NCI-H1105 (cell line): ENCODE results near the gene NPIPA2.
"Not testable (repeated sequence)": the region's sequence is repeated elsewhere in the genome, so short reads cannot be mapped to it uniquely, and the experiment has no call there.

Source experiments
- DNase-seq: peaks from one replicate; lab custom pipeline; 2025; lab: John Stamatoyannopoulos, UW

NPIPA2 gene

DNA sequence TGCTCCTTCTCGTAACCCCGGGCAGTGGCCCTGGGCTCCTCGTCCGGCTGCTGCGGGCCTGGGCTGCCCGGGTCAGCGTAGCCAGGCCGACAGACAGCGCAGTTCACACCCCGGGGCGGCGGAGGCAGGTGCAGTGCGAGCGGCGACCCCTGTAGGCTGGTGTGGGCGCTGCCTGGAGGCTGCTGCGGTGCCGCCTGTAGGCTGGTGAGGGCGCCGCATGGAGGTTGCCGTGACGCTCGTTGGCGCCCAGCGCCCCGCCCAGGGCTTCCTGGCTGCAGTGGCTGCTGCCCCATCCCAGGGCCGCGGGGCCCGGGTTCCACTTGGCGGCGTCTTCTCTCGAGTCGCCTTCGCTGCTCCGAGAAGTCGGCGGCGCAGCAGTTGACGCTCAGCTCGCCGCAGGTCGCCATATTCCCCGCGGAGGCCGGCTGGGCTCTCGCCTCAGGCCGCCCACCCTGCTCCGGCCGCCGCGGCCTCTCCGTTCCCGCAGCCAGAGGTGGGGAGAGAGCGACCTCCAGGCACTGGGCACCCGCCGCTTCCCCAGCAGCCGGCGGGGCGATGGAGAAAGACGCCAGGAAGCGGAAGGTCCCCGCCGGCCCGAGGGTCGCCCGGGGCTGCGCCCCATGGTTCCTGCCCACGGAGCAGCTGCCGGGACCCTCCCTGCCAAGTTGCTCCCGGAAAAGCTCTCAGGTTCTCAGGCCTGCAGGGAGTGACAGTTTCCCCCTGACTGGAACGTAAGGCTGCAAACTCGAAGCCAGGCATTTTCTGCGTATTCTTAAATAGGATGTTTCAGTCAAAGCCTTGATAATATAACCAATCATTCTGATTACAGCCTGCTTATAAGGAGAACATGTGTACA, at the start of gene NPIPA2:
NPIPA2 (plus strand) TSS at position 261 of the 856 bp plus-strand sequence. CDS start 5,533 bp downstream, outside the sequence.
- DNase-seq = not testable (repeated sequence)

- DNase-seq = not testable (repeated sequence)
Measured at GRCh38 chr16:14694129-14694528, 48.2 kb upstream of the NPIPA2 start, which contains the start of gene PLA2G10. PLA2G10 (minus strand) TSS chr16:14694308; CDS start chr16:14694229, 79 bp downstream.

GRCh38 chr16:14701859-14702258, 40.5 kb upstream of the NPIPA2 start:
- not testable (repeated sequence) for DNase-seq

DNA sequence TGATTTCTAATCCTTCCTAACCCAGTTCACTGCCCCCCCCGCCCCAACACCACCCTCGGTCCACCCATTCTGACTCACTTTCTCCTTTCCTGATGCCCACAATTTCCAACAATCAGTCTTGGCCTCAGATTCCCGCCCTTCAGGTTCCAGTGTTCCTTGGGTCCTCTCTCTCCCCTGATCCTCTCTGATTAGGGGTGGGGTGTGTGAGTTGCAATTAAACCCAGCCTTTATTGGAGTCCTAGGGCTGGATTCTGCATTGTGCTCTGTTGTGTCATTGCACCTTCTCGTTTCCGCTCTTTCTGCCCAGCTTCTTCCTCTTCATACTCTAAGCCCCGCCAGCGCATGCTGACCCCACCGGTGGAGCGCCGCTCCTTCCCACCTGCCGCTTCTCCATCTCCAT, 39.7 kb upstream of the NPIPA2 start:
- not testable (repeated sequence) for DNase-seq

GRCh38 chr16:14703156-14704011, 38.9 kb upstream of the NPIPA2 start, which contains the start of gene NPIPA3:
NPIPA3 (plus strand) TSS chr16:14703411; CDS start chr16:14708944, 5,533 bp downstream.
- not testable (repeated sequence) for DNase-seq

GRCh38 chr16:14733233-14733632, 9.1 kb upstream of the NPIPA2 start:
- DNase-seq = not testable (repeated sequence)

DNA sequence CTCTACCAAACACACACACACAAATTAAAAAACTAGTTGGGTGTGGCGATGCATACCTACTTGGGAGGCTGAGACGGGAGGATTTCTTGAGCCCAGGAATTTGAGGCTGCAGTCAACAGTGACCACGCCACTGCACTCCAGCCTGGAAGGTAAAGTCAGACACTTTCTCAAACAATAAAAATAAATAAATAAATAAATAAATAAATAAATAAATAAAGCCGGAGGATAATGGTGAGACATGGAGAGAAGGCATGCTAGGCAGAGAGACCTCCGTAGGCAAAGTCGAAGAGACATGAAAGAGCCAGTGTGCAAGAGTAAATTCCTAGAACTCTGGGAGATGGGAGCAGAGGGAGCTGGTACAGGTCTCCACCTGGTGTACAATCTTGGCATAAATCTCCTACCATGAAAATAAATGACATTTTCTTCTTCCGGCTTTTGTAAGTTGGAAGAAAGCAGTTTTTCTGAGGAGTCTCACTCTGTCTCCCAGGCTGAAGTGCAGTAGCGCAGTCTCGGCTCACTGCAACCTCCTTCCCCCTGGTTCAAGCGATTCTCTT, 1.4 kb upstream of the NPIPA2 start:
- not testable (repeated sequence) for DNase-seq

DNA sequence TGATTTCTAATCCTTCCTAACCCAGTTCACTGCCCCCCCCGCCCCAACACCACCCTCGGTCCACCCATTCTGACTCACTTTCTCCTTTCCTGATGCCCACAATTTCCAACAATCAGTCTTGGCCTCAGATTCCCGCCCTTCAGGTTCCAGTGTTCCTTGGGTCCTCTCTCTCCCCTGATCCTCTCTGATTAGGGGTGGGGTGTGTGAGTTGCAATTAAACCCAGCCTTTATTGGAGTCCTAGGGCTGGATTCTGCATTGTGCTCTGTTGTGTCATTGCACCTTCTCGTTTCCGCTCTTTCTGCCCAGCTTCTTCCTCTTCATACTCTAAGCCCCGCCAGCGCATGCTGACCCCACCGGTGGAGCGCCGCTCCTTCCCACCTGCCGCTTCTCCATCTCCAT, 539 bp upstream of the NPIPA2 start:
- not testable (repeated sequence) for DNase-seq

- not testable (repeated sequence) for DNase-seq
Measured at GRCh38 chr16:14773654-14774053, 31.3 kb downstream of the NPIPA2 start.

DNA sequence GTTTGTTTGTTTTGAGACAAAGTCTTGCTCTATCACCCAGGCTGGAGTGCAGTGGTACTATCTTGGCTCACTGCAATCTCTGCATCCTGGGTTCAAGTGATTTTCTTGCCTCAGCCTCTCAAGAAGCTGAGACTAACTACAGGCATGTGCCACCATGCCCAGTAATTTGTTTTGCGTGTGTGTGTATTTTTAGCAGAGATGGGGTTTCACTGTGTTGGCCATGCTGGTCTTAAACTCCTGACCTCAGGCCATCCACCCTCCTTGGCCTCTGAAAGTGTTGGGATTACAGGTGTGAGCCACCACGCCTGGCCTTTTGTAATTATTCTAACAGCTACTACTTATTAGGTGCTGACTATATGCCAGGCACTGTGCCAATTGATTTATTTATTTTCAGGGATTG, 33.3 kb downstream of the NPIPA2 start:
- not testable (repeated sequence) for DNase-seq

GRCh38 chr16:14776763-14777162, 34.4 kb downstream of the NPIPA2 start:
- not testable (repeated sequence) for DNase-seq

GRCh38 chr16:14779368-14779877, 37.1 kb downstream of the NPIPA2 start:
- DNase-seq = not testable (repeated sequence)

DNA sequence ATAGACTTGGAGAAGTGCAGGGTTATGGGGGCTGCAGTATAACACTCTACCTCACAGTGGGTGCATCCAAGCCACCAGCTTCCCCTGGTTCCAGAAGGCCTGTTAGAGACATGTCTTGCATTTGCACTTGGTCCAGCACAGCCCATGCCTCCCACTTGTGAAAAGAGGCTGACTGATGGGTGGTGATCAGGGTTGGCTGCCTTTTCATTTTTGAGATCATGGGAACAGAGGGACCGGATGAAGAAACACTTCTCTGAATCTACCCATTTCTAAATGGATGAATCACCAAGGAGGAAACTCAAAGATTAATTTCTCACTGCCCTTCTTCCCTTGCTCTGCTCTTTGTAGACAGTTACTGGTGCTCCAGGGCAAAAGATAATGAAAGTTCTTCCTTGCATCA, 43.8 kb downstream of the NPIPA2 start:
- DNase-seq = not testable (repeated sequence)

GRCh38 chr16:14789577-14789976, 47.2 kb downstream of the NPIPA2 start:
- not testable (repeated sequence) for DNase-seq

- not testable (repeated sequence) for DNase-seq
Measured at GRCh38 chr16:14790320-14790956, 48.1 kb downstream of the NPIPA2 start.

GRCh38 chr16:14792914-14793313, 50.6 kb downstream of the NPIPA2 start:
- DNase-seq = not testable (repeated sequence)

DNA sequence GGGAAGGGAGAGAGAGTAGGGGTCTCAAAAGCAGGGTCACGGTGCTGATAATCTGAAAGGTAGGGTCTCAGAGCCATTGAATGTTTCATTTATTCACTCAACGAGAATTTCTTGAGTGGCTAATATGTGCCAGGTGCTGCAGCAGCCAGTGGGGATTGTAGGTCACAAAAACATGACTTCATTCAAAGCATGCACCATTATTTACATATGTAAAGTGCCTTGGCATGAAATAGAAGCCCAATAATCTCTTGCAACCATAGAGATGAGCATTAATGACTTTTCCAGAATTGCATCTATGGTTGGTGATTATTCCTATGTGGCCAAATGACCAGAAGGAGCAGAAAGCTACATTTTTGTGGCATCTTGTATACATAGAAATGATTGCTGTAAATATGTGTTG, 55.2 kb downstream of the NPIPA2 start:
- DNase-seq = not testable (repeated sequence)

- DNase-seq = not testable (repeated sequence)
Measured at GRCh38 chr16:14803577-14803976, 61.2 kb downstream of the NPIPA2 start.

- not testable (repeated sequence) for DNase-seq
Measured at GRCh38 chr16:14807184-14807678, 64.9 kb downstream of the NPIPA2 start.

- not testable (repeated sequence) for DNase-seq
Measured at GRCh38 chr16:14813890-14814289, 71.6 kb downstream of the NPIPA2 start.
